NCI-H748 treated with DMSO at 0.1 percent for 48 hours (cell line): Measurements from ENCODE around the gene ZNF354C.
A peak's percentile ranks its signal among the peaks of the same experiment; 100 is the strongest.
"Not testable (repeated sequence)": the region's sequence is repeated elsewhere in the genome, so short reads cannot be mapped to it uniquely, and the experiment has no call there.

Source experiments
- DNase-seq: peaks from one replicate; lab custom pipeline; 2025; lab: John Stamatoyannopoulos, UW

The ZNF354C gene

GRCh38 chr5:179060116-179061008 is at the start of gene ZNF354C:
ZNF354C (plus strand) TSS chr5:179060373; CDS start chr5:179062069, 1,696 bp downstream.
- DNase-seq, result peak; percentile 25

GRCh38 chr5:179023528-179024189 is 36.5 kb upstream of the ZNF354C start, which contains the start of gene ZNF879:
ZNF879 (plus strand) TSS chr5:179023804; CDS start chr5:179025005, 1,201 bp downstream.
- peak; percentile 77 for DNase-seq

GRCh38 chr5:179033004-179033580 is 27.1 kb upstream of the ZNF354C start:
- no peak for DNase-seq

GRCh38 chr5:179044765-179045164 is 15.4 kb upstream of the ZNF354C start:
- no peak for DNase-seq

GRCh38 chr5:179051784-179052183 is 8.4 kb upstream of the ZNF354C start:
- no peak for DNase-seq

GRCh38 chr5:179054036-179054785 is 6.0 kb upstream of the ZNF354C start:
- no peak for DNase-seq

- DNase-seq, result no peak
These were observed 5.3 kb upstream of the ZNF354C start for GRCh38 chr5:179054876-179055275.

GRCh38 chr5:179055436-179055835 is 4.7 kb upstream of the ZNF354C start:
- DNase-seq, result no peak

- no peak for DNase-seq
These were observed 4.3 kb upstream of the ZNF354C start for GRCh38 chr5:179055841-179056240.

- DNase-seq, result no peak
These were observed 852 bp downstream of the ZNF354C start for GRCh38 chr5:179061025-179061424.

GRCh38 chr5:179065703-179066102 is 5.5 kb downstream of the ZNF354C start:
- no peak for DNase-seq

- no peak for DNase-seq
These were observed 19.2 kb downstream of the ZNF354C start for GRCh38 chr5:179079165-179079987.

- no peak for DNase-seq
These were observed 20.6 kb downstream of the ZNF354C start for GRCh38 chr5:179080724-179081123.

- no peak for DNase-seq
These were observed 29.3 kb downstream of the ZNF354C start for GRCh38 chr5:179089502-179089901.

GRCh38 chr5:179101282-179101681 is 41.1 kb downstream of the ZNF354C start:
- not testable (repeated sequence) for DNase-seq

GRCh38 chr5:179110528-179110927 is 50.4 kb downstream of the ZNF354C start:
- DNase-seq, result no peak

- no peak for DNase-seq
These were observed 51.4 kb downstream of the ZNF354C start for GRCh38 chr5:179111267-179112207.

GRCh38 chr5:179112469-179113142 is 52.4 kb downstream of the ZNF354C start:
- no peak for DNase-seq

GRCh38 chr5:179113143-179113530 is 53.0 kb downstream of the ZNF354C start:
- DNase-seq, result no peak
